Dendritic cell treated with granulocyte-macrophage colony-stimulating factor and Interleukin-4, amounts not matched to agents 40 ng/mL and 50 ng/mL, for 4 days (primary cell): ENCODE results near the gene OSBPL2.

Experiments used
- H3K27ac Mint-ChIP-seq: one replicate; pipeline ENCODE4 v1.8.0; 2022; ENCODE audit warnings: mild to moderate bottlenecking, mixed read lengths
- H3K27me3 Mint-ChIP-seq: one replicate; pipeline ENCODE4 v1.8.0; 2022; ENCODE audit warnings: mild to moderate bottlenecking, mixed read lengths
- H3K36me3 Mint-ChIP-seq: one replicate; pipeline ENCODE4 v1.8.0; 2022; ENCODE audit warnings: low read depth, mixed read lengths
- H3K4me1 Mint-ChIP-seq: one replicate; pipeline ENCODE4 v1.8.0; 2022; ENCODE audit warnings: low read depth, mixed read lengths
- H3K4me3 Mint-ChIP-seq: one replicate; pipeline ENCODE4 v1.8.0; 2022; ENCODE audit warnings: mild to moderate bottlenecking, moderate library complexity, mixed read lengths
- H3K9me3 Mint-ChIP-seq: one replicate; pipeline ENCODE4 v1.8.0; 2022; ENCODE audit warnings: mixed read lengths
- intact Hi-C: fragments of 100-400 bp; cut with micrococcal nuclease; formaldehyde crosslinking; loops from one replicate; pipeline ENCODE4 v1.15.0; 2022

The OSBPL2 gene

GRCh38 chr20:62337558-62338293 lies 99.4 kb downstream of the OSBPL2 start:
- H3K27me3 Mint-ChIP-seq = peaks cover 12% of the 10 kb centered on the region

DNA sequence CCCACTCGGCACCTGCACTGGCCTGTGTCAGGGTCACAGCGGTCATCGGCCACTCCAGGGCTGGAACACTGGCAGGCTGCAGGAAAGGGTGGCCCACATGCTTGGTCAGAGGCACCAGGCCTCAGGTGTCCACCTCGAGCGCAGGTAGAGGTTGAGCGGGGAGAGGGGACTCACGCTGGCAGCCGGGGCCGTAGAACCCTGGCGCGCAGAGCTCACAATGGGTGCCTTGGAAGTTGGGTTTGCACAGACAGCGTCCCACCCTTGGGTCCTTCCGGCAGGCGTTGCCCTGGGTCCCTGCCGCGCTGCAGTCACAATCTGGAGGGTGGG lies 99.9 kb downstream of the OSBPL2 start:
- H3K4me3 Mint-ChIP-seq = no peak overlapping the region
- intact Hi-C loops = no loop called here
- peaks cover 14% of the 10 kb centered on the region for H3K27me3 Mint-ChIP-seq
- no peaks in the 10 kb centered on the region for H3K9me3 Mint-ChIP-seq
- H3K4me1 Mint-ChIP-seq = peaks cover 27% of the 10 kb centered on the region
- H3K36me3 Mint-ChIP-seq = no peaks in the 10 kb centered on the region
- H3K27ac Mint-ChIP-seq = no peak overlapping the region

More at GRCh38 chr20:62337558-62338293, 99.4 kb downstream of the OSBPL2 start:
- Mint-ChIP-seq H3K27ac (no peak overlapping the region), H3K9me3 (no peaks in the 10 kb centered on the region), H3K4me3 (no peak overlapping the region), H3K4me1 (peaks cover 27% of the 10 kb centered on the region), H3K36me3 (no peaks in the 10 kb centered on the region)
- intact Hi-C loops = no loop called here

- H3K36me3 Mint-ChIP-seq = no peaks in the 10 kb centered on the region
- peak overlapping the region; percentile 55 for H3K27ac Mint-ChIP-seq
- peak overlapping the region; percentile 61 for H3K4me3 Mint-ChIP-seq
- peaks cover 27% of the 10 kb centered on the region for H3K4me1 Mint-ChIP-seq
- H3K9me3 Mint-ChIP-seq = no peaks in the 10 kb centered on the region
- intact Hi-C loops = no loop called here
- peaks cover 16% of the 10 kb centered on the region for H3K27me3 Mint-ChIP-seq
Observed at GRCh38 chr20:62339647-62340062, 101.3 kb downstream of the OSBPL2 start.

DNA sequence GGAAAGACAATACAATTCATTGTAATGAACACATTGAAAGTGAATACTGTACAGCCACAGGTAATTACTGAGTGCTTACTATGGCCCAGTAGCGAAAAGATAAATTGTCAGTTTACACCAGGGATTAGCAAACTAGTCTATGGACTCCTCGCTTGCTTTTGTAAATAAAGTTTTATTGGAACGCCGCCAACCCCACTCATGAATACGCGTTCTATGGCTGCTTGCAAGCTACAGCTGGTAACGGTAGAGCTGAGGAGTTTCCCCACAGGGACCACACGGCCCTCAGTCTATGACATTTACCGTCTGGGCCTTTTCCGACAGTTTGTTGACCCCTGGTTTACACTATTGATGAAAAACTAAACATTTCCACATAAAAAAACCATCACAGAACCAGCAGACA lies 104.6 kb downstream of the OSBPL2 start:
- Mint-ChIP-seq H3K27me3 (peaks cover 15% of the 10 kb centered on the region), H3K27ac (no peak overlapping the region), H3K4me1 (peaks cover 15% of the 10 kb centered on the region), H3K4me3 (no peak overlapping the region), H3K36me3 (no peaks in the 10 kb centered on the region), H3K9me3 (no peaks in the 10 kb centered on the region)
- intact Hi-C loops = no loop called here

DNA sequence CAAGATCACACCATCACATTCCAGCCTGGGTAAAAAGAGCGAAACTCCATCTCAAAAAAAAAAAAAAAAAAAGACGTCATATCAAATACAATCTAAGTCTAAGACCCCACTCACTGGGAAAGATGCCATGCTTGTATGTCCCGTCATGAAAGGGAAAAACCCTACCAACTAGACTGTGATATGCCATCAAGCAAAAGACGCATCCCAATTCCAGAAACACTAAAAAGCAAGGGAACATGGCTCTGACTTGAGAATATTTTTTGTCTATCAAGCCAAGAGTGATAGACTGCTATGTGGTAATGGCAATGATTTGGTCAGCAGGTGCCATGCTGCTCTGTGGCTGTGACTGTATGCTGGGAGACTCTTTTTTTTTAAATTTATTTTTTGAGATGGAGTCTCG lies 105.8 kb downstream of the OSBPL2 start:
- Mint-ChIP-seq H3K27ac (no peak overlapping the region), H3K27me3 (peaks cover 15% of the 10 kb centered on the region), H3K9me3 (peaks cover 9% of the 10 kb centered on the region), H3K4me1 (peaks cover 11% of the 10 kb centered on the region), H3K36me3 (no peaks in the 10 kb centered on the region), H3K4me3 (no peak overlapping the region)
- intact Hi-C loops = no loop called here

DNA sequence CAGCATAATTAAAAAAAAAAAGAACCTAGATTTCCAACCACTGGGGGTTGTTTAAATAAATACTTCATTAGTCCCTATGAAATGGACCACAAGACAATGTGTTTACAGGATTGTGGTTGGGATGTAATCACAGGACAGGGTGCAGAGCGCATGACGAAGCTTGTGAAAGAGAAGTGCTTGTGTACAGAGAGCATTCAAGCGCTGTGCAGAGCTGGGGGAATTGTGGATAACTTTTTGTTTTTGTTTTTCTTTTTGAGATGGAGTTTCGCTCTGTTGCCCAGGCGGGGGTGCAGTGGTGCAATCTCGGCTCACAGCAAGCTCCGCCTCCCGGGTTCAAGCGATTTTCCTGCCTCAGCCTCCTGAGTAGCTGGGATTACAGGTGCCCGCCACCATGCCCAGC lies 106.5 kb downstream of the OSBPL2 start:
- Mint-ChIP-seq H3K4me3 (no peak overlapping the region), H3K27me3 (peaks cover 15% of the 10 kb centered on the region), H3K36me3 (no peaks in the 10 kb centered on the region), H3K27ac (no peak overlapping the region), H3K4me1 (peaks cover 5% of the 10 kb centered on the region), H3K9me3 (peaks cover 10% of the 10 kb centered on the region)
- intact Hi-C loops = no loop called here
